Esophagus (tissue), 2 donors: ENCODE data around the gene RBM12. TPM values are rescaled to one million over a fixed set of nuclear protein-coding genes. Genes with fewer than 3 reads are reported as not detected.

ENCODE experiments used
- H3K27ac ChIP-seq, 2 donors: one replicate each; pipeline ENCODE4 v1.5.1; 2013; ENCODE audit warnings: low read depth in 2 of 2, mild to moderate bottlenecking in 2 of 2, inconsistent platforms in 1 of 2, low read length in 1 of 2, moderate library complexity in 1 of 2
- H3K27me3 ChIP-seq, 2 donors: one replicate each; pipeline ENCODE4 v1.6.1; 2013; ENCODE audit warnings: low read length in 2 of 2, control low read depth in 1 of 2, mild to moderate bottlenecking in 1 of 2; ENCODE audit not compliant: insufficient read depth in 2 of 2, control insufficient read depth in 1 of 2
- H3K36me3 ChIP-seq, 2 donors: one replicate each; pipeline ENCODE4 v1.6.1; 2013; ENCODE audit warnings: low read length in 1 of 2; ENCODE audit not compliant: control insufficient read depth in 2 of 2, insufficient read depth in 2 of 2
- H3K4me1 ChIP-seq, 2 donors: one replicate each; pipeline ENCODE4 v1.6.1; 2013; ENCODE audit warnings: low read length in 1 of 2; ENCODE audit not compliant: control insufficient read depth in 2 of 2, insufficient read depth in 2 of 2
- H3K4me3 ChIP-seq, 2 donors: one replicate each; pipeline ENCODE4 v1.5.1; 2013; ENCODE audit warnings: low read length in 2 of 2, mild to moderate bottlenecking in 2 of 2, low read depth in 1 of 2, moderate library complexity in 1 of 2
- H3K9me3 ChIP-seq, 2 donors: one replicate each; pipeline ENCODE4 v1.6.1; 2013; ENCODE audit warnings: mild to moderate bottlenecking in 2 of 2, low read depth in 1 of 2, low read length in 1 of 2, moderate library complexity in 1 of 2; ENCODE audit not compliant: control insufficient read depth in 2 of 2, insufficient read depth in 1 of 2
- WGBS, 2 donors: extraction: QIAGEN DNeasy Blood & Tissue Kit; methylation state at CpG; one replicate each; pipeline ENCODE4 v1.1.7; 2013; 5-methylcytosine and 5-hydroxymethylcytosine counted together
- polyA plus RNA-seq, 2 donors: library from polyadenylated mRNA; stranded (reverse); fragments of 200-250 nt; gene quantifications; one replicate each; pipeline ENCODE4 v1.2.3, GENCODE V29; 2013
- donor health status: healthy with polysubstance abuse.
- donor health status: Bipolar disorder and iron deficiency.

Gene RBM12
- polyA plus RNA-seq, 2 donors, result 9.4 to 15.3 TPM

DNA sequence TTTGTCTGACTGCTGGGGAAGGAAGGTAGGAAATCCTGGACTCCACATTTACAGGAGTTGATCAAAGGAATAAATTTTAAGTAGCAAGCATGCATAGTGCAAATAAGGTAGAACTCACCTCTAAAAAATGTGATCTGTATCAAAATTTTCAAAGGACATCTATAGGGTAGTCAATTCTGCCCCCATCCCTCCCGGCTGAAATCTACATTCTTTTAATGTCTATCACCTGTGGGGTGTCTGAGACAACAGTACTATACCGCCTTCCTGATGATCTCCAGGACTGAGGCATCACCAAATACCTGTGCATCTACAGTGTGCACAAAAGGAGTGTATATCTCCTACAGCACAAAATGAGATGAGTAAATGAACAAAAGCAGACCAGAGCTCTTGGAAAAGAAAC, 19.9 kb downstream of the RBM12 start:
- no peaks in the 10 kb centered on the region for H3K9me3 ChIP-seq
- 85% methylated on average over 2 of the region's 2 CpGs for WGBS, 2 donors
- peaks cover 0 to 3% of the 10 kb centered on the region in 2 donors for H3K36me3 ChIP-seq
- H3K27ac ChIP-seq, result no peak overlapping the region
- no peaks in the 10 kb centered on the region for H3K4me1 ChIP-seq
- H3K27me3 ChIP-seq, result no peaks in the 10 kb centered on the region
- H3K4me3 ChIP-seq, result no peak overlapping the region

DNA sequence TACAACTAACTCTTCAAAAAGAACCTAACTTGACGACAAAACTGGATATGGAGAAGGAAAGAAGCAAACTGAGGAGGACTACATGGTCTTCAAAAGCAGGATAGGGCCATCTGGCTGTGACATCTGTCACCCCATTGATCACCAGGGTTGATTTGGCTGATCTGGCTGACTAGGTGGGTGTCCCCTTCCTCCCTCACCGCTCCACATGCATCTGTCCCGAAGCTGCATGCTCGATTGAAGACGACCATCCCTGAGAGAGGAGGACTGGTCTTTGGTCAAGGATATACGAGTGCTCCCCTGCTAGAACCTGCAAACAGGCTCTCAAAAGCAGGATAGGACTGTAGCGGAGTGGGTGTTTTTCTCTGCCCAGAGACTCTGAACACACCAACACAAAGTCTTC, 21.7 kb downstream of the RBM12 start:
- 95 to 97% methylated on average over 7 of the region's 7 CpGs for WGBS, 2 donors

GRCh38 chr20:35641743-35642142, 23.0 kb downstream of the RBM12 start:
- Histone ChIP-seq H3K27ac (no peak overlapping the region), H3K9me3 (no peaks in the 10 kb centered on the region)
- 86 to 87% methylated on average over 4 of the region's 4 CpGs for WGBS, 2 donors

More for the DNA sequence above, 21.7 kb downstream of the RBM12 start:
- Histone ChIP-seq H3K27ac (no peak overlapping the region), H3K4me1 (no peaks in the 10 kb centered on the region), H3K9me3 (no peaks in the 10 kb centered on the region), H3K27me3 (no peaks in the 10 kb centered on the region), H3K4me3 (no peak overlapping the region), H3K36me3 (peaks cover 0 to 3% of the 10 kb centered on the region in 2 donors)

DNA sequence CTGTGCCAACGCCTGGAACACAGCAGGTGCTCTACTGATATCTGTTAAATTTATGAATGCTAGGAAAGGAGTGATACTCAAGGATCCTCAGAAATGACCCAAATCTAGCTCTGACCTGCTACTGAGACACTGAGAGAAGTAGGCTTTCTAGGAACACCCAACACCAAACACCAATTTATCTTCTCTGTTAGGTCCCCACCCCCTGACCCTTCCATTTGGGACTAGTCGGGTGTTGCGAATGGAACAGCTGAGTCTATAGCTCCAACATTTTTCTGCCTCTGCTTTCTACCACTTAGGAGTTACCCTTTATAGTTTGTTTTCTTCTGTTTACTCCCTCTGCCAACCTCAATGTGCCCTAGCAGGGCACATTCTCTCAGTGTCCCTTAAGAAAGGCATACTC, 24.0 kb downstream of the RBM12 start:
- H3K36me3 ChIP-seq, result peaks cover 0 to 3% of the 10 kb centered on the region in 2 donors
- H3K4me1 ChIP-seq, result no peaks in the 10 kb centered on the region
- WGBS, 2 donors, result 88% methylated on average over 3 of the region's 3 CpGs
- no peak overlapping the region for H3K4me3 ChIP-seq
- H3K27ac ChIP-seq, result no peak overlapping the region
- no peaks in the 10 kb centered on the region for H3K9me3 ChIP-seq
- H3K27me3 ChIP-seq, result no peaks in the 10 kb centered on the region

More at GRCh38 chr20:35641743-35642142, 23.0 kb downstream of the RBM12 start:
- Histone ChIP-seq H3K4me1 (no peaks in the 10 kb centered on the region), H3K4me3 (no peak overlapping the region), H3K36me3 (peaks cover 0 to 3% of the 10 kb centered on the region in 2 donors), H3K27me3 (no peaks in the 10 kb centered on the region)

DNA sequence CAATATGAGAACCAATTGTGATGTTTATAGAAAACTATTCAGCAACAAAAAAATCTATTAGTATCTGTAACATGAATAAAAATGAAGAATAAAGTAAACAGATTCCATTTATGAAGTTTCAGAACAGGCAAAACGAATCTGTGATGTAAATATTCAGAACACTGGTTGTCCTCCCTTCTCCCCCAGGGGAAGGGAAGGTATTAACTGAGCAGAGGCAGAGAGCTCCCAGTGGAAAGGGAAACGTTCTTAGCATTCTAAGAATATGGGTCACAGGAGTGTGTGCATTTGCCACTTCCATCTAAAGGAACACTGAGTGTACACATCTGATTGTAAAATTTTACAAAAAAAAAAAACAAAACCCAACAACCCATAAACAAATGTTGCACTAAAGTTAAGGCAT, 25.9 kb downstream of the RBM12 start:
- no peaks in the 10 kb centered on the region for H3K4me1 ChIP-seq
- H3K4me3 ChIP-seq, result no peak overlapping the region
- no peaks in the 10 kb centered on the region for H3K27me3 ChIP-seq
- H3K27ac ChIP-seq, result no peak overlapping the region
- no peaks in the 10 kb centered on the region for H3K9me3 ChIP-seq
- whole genome bisulfite sequencing, 2 donors, result 44 to 46% methylated on average over 2 of the region's 2 CpGs
- H3K36me3 ChIP-seq, result peaks cover 0 to 3% of the 10 kb centered on the region in 2 donors

- Histone ChIP-seq H3K36me3 (peaks cover 0 to 4% of the 10 kb centered on the region in 2 donors), H3K4me1 (peaks cover 0 to 2% of the 10 kb centered on the region in 2 donors), H3K27ac (no peak overlapping the region), H3K9me3 (no peaks in the 10 kb centered on the region), H3K27me3 (no peaks in the 10 kb centered on the region), H3K4me3 (no peak overlapping the region)
- WGBS, 2 donors, result 94 to 95% methylated on average over 6 of the region's 6 CpGs
Observed at GRCh38 chr20:35637276-35637675, 27.4 kb downstream of the RBM12 start.

DNA sequence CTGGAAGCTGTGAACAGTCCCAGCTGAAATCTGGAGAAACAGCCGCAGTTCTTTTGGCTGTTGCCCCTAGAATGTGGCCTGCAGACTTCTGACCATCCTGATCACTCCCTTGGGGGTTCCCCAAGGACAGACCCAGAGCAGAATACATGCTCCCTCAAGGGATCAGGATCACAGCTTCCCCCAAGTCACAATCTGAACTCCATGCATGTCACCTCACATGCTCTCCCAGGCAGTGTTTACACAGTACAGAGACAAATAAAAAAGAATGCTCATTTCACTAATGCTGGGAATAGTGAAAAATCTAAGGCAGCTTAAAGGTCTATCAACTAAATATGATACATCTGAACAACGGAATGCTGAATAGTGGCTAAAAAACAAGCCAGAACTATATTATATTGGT, 28.6 kb downstream of the RBM12 start:
- H3K9me3 ChIP-seq, result no peaks in the 10 kb centered on the region
- H3K4me3 ChIP-seq, result no peak overlapping the region
- WGBS, 2 donors, result 86 to 91% methylated on average over 2 of the region's 2 CpGs
- H3K27ac ChIP-seq, result no peak overlapping the region
- peaks cover 0 to 2% of the 10 kb centered on the region in 2 donors for H3K4me1 ChIP-seq
- H3K36me3 ChIP-seq, result peaks cover 8 to 11% of the 10 kb centered on the region in 2 donors
- H3K27me3 ChIP-seq, result no peaks in the 10 kb centered on the region

DNA sequence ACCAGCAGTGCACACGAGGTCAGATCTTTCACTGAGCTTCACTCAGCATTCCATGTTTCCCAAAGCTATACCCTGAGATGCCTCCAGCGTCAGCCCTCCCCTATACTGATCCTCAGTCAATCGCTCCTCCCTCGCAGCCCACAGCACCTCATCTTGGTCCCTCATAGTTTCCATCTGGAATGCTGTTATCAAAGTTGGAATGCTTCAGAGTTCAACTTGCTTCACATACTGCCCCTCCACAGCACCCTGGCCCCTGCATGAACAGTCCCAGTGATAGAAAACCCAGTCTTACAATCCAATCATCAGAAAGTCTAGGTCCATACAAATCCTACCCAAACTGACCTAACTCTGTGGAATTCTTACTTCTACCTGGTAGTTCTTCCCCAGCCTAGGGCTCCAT, 29.0 kb downstream of the RBM12 start:
- no peaks in the 10 kb centered on the region for H3K27me3 ChIP-seq
- 90% methylated on average over 4 of the region's 4 CpGs for WGBS, 2 donors
- peaks cover 12 to 15% of the 10 kb centered on the region in 2 donors for H3K36me3 ChIP-seq
- H3K4me3 ChIP-seq, result no peak overlapping the region
- H3K27ac ChIP-seq, result no peak overlapping the region
- peaks cover 0 to 2% of the 10 kb centered on the region in 2 donors for H3K4me1 ChIP-seq
- no peaks in the 10 kb centered on the region for H3K9me3 ChIP-seq

GRCh38 chr20:35632539-35633115, 32.1 kb downstream of the RBM12 start:
- peaks cover 13 to 20% of the 10 kb centered on the region in 2 donors for H3K36me3 ChIP-seq
- 96 to 97% methylated on average over 13 of the region's 13 CpGs for WGBS, 2 donors
- no peak overlapping the region for H3K27ac ChIP-seq
- H3K9me3 ChIP-seq, result no peaks in the 10 kb centered on the region
- no peaks in the 10 kb centered on the region for H3K27me3 ChIP-seq
- H3K4me1 ChIP-seq, result peaks cover 0 to 2% of the 10 kb centered on the region in 2 donors
- no peak overlapping the region for H3K4me3 ChIP-seq

DNA sequence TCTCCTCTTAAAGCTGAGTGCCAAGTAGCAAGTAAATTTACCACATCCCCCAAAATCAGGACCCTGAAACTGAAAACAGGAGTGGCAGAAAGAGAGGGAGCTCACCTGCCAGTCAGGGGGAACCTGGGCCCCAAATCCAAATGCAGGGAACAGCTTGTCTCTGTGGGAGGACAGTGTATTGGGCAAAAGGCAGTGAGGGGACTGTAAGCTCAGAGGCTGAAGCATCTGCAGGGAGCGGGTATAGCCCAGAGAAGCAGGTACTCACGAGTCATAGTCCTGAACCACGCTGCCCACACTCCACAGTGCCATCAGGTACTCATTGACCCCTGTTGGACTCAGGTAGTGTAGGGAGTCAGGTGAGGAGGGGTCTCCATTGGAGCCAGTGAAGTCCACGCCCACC, 34.1 kb downstream of the RBM12 start:
- peaks cover 0 to 2% of the 10 kb centered on the region in 2 donors for H3K4me1 ChIP-seq
- WGBS, 2 donors, result 98% methylated on average over 4 of the region's 4 CpGs
- no peak overlapping the region for H3K27ac ChIP-seq
- H3K4me3 ChIP-seq, result no peak overlapping the region
- no peaks in the 10 kb centered on the region for H3K27me3 ChIP-seq
- H3K36me3 ChIP-seq, result peaks cover 13 to 28% of the 10 kb centered on the region in 2 donors
- H3K9me3 ChIP-seq, result no peaks in the 10 kb centered on the region
